Peyer's patch (tissue), 4 donors: ENCODE data around the gene OR1F1. TPM values are rescaled to one million over a fixed set of nuclear protein-coding genes. Genes with fewer than 3 reads are reported as not detected.

Experiments used
- DNase-seq, 3 donors: peaks; one replicate each; pipeline ENCODE4 v3.0.0-alpha.2; 2017 to 2019
- H3K27ac ChIP-seq, 4 donors: fragments of 200-600 bp; sonication (generic); one replicate each; pipeline ENCODE4 v1.5.1; 2016 to 2019
- H3K27me3 ChIP-seq, 2 donors: fragments of 200-600 bp; sonication (generic); one replicate each; pipeline ENCODE4 v1.5.1; 2019
- H3K36me3 ChIP-seq, 3 donors: fragments of 200-600 bp; sonication (generic); one replicate each; pipeline ENCODE4 v1.5.1; 2016 to 2019
- H3K4me1 ChIP-seq, 4 donors: fragments of 200-600 bp; sonication (generic); one replicate each; pipeline ENCODE4 v1.5.1; 2016 to 2019
- H3K4me3 ChIP-seq, 4 donors: fragments of 200-600 bp; sonication (generic); 1 replicate in 3 of 4; 2 replicates in 1 of 4; pipeline ENCODE4 v1.5.1; 2016 to 2019; ENCODE audit warnings: mild to moderate bottlenecking in 1 of 4
- H3K9me3 ChIP-seq, 4 donors: fragments of 200-600 bp; sonication (generic); one replicate each; pipeline ENCODE4 v1.5.1; 2016 to 2019; ENCODE audit warnings: mild to moderate bottlenecking in 1 of 4
- CTCF ChIP-seq, 6 experiments: fragments of 450-650 bp in 4 of 6; fragments of 200-600 bp in 2 of 6; sonication (generic) in 1 of 6; IDR thresholded peaks; one replicate each; pipeline ENCODE4 v1.5.1; 2017 to 2019; ENCODE audit warnings: antibody characterized with exemption in 6 of 6, mild to moderate bottlenecking in 3 of 6, moderate library complexity in 1 of 6
- POLR2A ChIP-seq, 2 donors: fragments of 450-650 bp; IDR thresholded peaks; one replicate each; pipeline ENCODE4 v1.5.1; 2017; ENCODE audit warnings: antibody characterized with exemption in 2 of 2, mild to moderate bottlenecking in 2 of 2, moderate library complexity in 2 of 2
- total RNA-seq, 4 donors: library from RNA; depleted of rRNA; stranded (reverse); fragments of >200 nt; gene quantifications; one replicate each; pipeline ENCODE4 v1.1.0, GENCODE V29; 2016

The OR1F1 gene
- total RNA-seq, 4 donors from 2014 or later: not detected

- H3K9me3 ChIP-seq: no peaks in the 10 kb centered on the region
- peaks cover 0 to 20% (median 1%) of the 10 kb centered on the region in 4 donors for H3K4me1 ChIP-seq
- H3K36me3 ChIP-seq: peaks cover 0 to 32% (median 0%) of the 10 kb centered on the region in 3 donors
- H3K4me3 ChIP-seq: peak overlapping the region in 3 of 4 donors; percentile 10 to 52 (median 46)
- TF ChIP-seq POLR2A (IDR thresholded peaks at IDR 0.05) (peak in 1 of 2 donors; percentile 42), CTCF (IDR thresholded peaks at IDR 0.05) (no peak)
- H3K27ac ChIP-seq: peak overlapping the region in 3 of 4 donors; percentile 74 to 97 (median 90)
- H3K27me3 ChIP-seq: no peaks in the 10 kb centered on the region
- no peak for DNase-seq
These were observed 43.6 kb upstream of the OR1F1 start for GRCh38 chr16:3144321-3144983.

GRCh38 chr16:3145151-3145550 lies 42.9 kb upstream of the OR1F1 start:
- no peaks in the 10 kb centered on the region for H3K27me3 ChIP-seq
- H3K27ac ChIP-seq: no peak overlapping the region
- H3K4me1 ChIP-seq: peaks cover 0 to 20% (median 1%) of the 10 kb centered on the region in 4 donors
- peaks cover 0 to 28% (median 0%) of the 10 kb centered on the region in 3 donors for H3K36me3 ChIP-seq
- no peak for TF ChIP-seq CTCF (IDR thresholded peaks at IDR 0.05)
- TF ChIP-seq POLR2A (IDR thresholded peaks at IDR 0.05): no peak
- peak overlapping the region in 1 of 4 donors; percentile 46 for H3K4me3 ChIP-seq
- H3K9me3 ChIP-seq: no peaks in the 10 kb centered on the region
- DNase-seq: no peak

GRCh38 chr16:3145660-3146059 lies 42.3 kb upstream of the OR1F1 start:
- no peak for TF ChIP-seq POLR2A (IDR thresholded peaks at IDR 0.05)
- no peak for TF ChIP-seq CTCF (IDR thresholded peaks at IDR 0.05)
- peaks cover 0 to 20% (median 1%) of the 10 kb centered on the region in 4 donors for H3K4me1 ChIP-seq
- no peak for DNase-seq
- H3K9me3 ChIP-seq: no peaks in the 10 kb centered on the region
- H3K27me3 ChIP-seq: no peaks in the 10 kb centered on the region
- H3K4me3 ChIP-seq: no peak overlapping the region
- H3K36me3 ChIP-seq: peaks cover 0 to 23% (median 0%) of the 10 kb centered on the region in 3 donors
- H3K27ac ChIP-seq: no peak overlapping the region

GRCh38 chr16:3147046-3147756 lies 40.8 kb upstream of the OR1F1 start:
- TF ChIP-seq CTCF (IDR thresholded peaks at IDR 0.05) (no peak), POLR2A (IDR thresholded peaks at IDR 0.05) (no peak)
- Histone ChIP-seq H3K9me3 (no peaks in the 10 kb centered on the region), H3K27ac (no peak overlapping the region)

GRCh38 chr16:3147757-3148104 lies 40.3 kb upstream of the OR1F1 start:
- no peak for TF ChIP-seq CTCF (IDR thresholded peaks at IDR 0.05)
- H3K9me3 ChIP-seq: no peaks in the 10 kb centered on the region
- H3K27ac ChIP-seq: no peak overlapping the region
- H3K4me1 ChIP-seq: peaks cover 0 to 33% (median 1%) of the 10 kb centered on the region in 4 donors
- peaks cover 0 to 2% (median 0%) of the 10 kb centered on the region in 3 donors for H3K36me3 ChIP-seq
- H3K27me3 ChIP-seq: no peaks in the 10 kb centered on the region
- no peak for DNase-seq
- no peak overlapping the region for H3K4me3 ChIP-seq

More at GRCh38 chr16:3147046-3147756, 40.8 kb upstream of the OR1F1 start:
- peaks cover 0 to 7% (median 0%) of the 10 kb centered on the region in 3 donors for H3K36me3 ChIP-seq
- peaks cover 0 to 33% (median 1%) of the 10 kb centered on the region in 4 donors for H3K4me1 ChIP-seq
- H3K4me3 ChIP-seq: no peak overlapping the region
- no peak for DNase-seq
- no peaks in the 10 kb centered on the region for H3K27me3 ChIP-seq
